Naive thymus-derived CD4-positive, alpha-beta T cell (primary cell): ENCODE data around the gene SLC52A3. TPM values are rescaled to one million over a fixed set of nuclear protein-coding genes. Genes with fewer than 3 reads are reported as not detected.

Source experiments
- ATAC-seq: fragments of 150-1000 bp; cut with Tn5 transposase; 2 replicates; pipeline ENCODE4 v1.10.0; 2021; ENCODE audit warnings: mild to moderate bottlenecking, moderate library complexity
- CTCF ChIA-PET: fragments of 350-600 bp; sonication (Branson Sonifier 250); formaldehyde crosslinking; loops from one replicate; lab custom pipeline; 2021; ENCODE audit warnings: antibody characterized with exemption; lab: Charles Lee
- POLR2A ChIA-PET: fragments of 350-600 bp; sonication (Branson Sonifier 250); formaldehyde crosslinking; loops from one replicate; lab custom pipeline; 2021; ENCODE audit warnings: antibody characterized with exemption, inconsistent platforms; lab: Charles Lee
- DNase-seq, 9 donors: peaks; one replicate each; pipeline versions ENCODE4 v3.0.0 to v3.0.0-alpha.2; 2020 to 2022; ENCODE audit warnings: mixed read lengths in 1 of 9
- H3K27ac ChIP-seq: one replicate; pipeline ENCODE4 v1.7.0; 2013; ENCODE audit warnings: mild to moderate bottlenecking, low read depth, low read length, moderate library complexity
- H3K27me3 ChIP-seq, 2 donors: one replicate each; pipeline ENCODE4 v1.7.0; 2013; ENCODE audit warnings: low read length in 2 of 2, mild to moderate bottlenecking in 2 of 2, moderate library complexity in 2 of 2; ENCODE audit not compliant: control insufficient read depth in 2 of 2, insufficient read depth in 2 of 2
- H3K36me3 ChIP-seq, 3 experiments: 1 replicate in 2 of 3; 2 replicates in 1 of 3; pipeline ENCODE4 v1.7.0; 2013; ENCODE audit warnings: low read length in 3 of 3, mild to moderate bottlenecking in 3 of 3, moderate library complexity in 1 of 3; ENCODE audit not compliant: insufficient read depth in 3 of 3, control insufficient read depth in 2 of 3
- H3K4me1 ChIP-seq, 2 donors: one replicate each; pipeline ENCODE4 v1.7.0; 2013; ENCODE audit warnings: low read length in 2 of 2, mild to moderate bottlenecking in 2 of 2, moderate library complexity in 1 of 2; ENCODE audit not compliant: control insufficient read depth in 2 of 2, insufficient read depth in 2 of 2
- H3K4me3 ChIP-seq: 2 replicates; pipeline ENCODE4 v1.7.0; 2013; ENCODE audit warnings: mild to moderate bottlenecking, low read length
- H3K9me3 ChIP-seq, 3 experiments: 1 replicate in 2 of 3; 2 replicates in 1 of 3; pipeline ENCODE4 v1.7.0; 2013; ENCODE audit warnings: low read length in 3 of 3; ENCODE audit not compliant: control insufficient read depth in 2 of 3
- H3K27ac Mint-ChIP-seq, 9 donors: one replicate each; pipeline ENCODE4 v1.8.0; 2020 to 2022; ENCODE audit warnings: mixed read lengths in 9 of 9, mild to moderate bottlenecking in 8 of 9, moderate library complexity in 5 of 9, inconsistent platforms in 2 of 9
- H3K27me3 Mint-ChIP-seq, 5 donors: one replicate each; pipeline ENCODE4 v1.8.0; 2021 to 2022; ENCODE audit warnings: mixed read lengths in 5 of 5, mild to moderate bottlenecking in 1 of 5
- H3K36me3 Mint-ChIP-seq, 5 donors: one replicate each; pipeline ENCODE4 v1.8.0; 2020 to 2022; ENCODE audit warnings: mixed read lengths in 5 of 5, mild to moderate bottlenecking in 3 of 5, inconsistent platforms in 1 of 5
- H3K4me1 Mint-ChIP-seq, 7 donors: one replicate each; pipeline ENCODE4 v1.8.0; 2020 to 2022; ENCODE audit warnings: mixed read lengths in 7 of 7, mild to moderate bottlenecking in 3 of 7, inconsistent platforms in 1 of 7
- H3K4me3 Mint-ChIP-seq, 10 donors: one replicate each; pipeline ENCODE4 v1.8.0; 2020 to 2022; ENCODE audit warnings: mild to moderate bottlenecking in 10 of 10, mixed read lengths in 10 of 10, moderate library complexity in 6 of 10, inconsistent platforms in 2 of 10
- H3K9me3 Mint-ChIP-seq, 11 donors: one replicate each; pipeline ENCODE4 v1.8.0; 2020 to 2022; ENCODE audit warnings: mixed read lengths in 11 of 11, mild to moderate bottlenecking in 4 of 11, inconsistent platforms in 1 of 11, moderate library complexity in 1 of 11
- intact Hi-C, 2 donors: fragments of 100-400 bp; cut with micrococcal nuclease; formaldehyde crosslinking; loops; one replicate each; pipeline ENCODE4 v1.15.1; 2023
- polyA plus RNA-seq, 2 donors: library from polyadenylated mRNA; unstranded; fragments of 300-500 nt; fragmentation: Illumina TruSeq; gene quantifications; one replicate each; pipeline ENCODE4 v1.2.3, GENCODE V29; 2021
- total RNA-seq, 6 experiments: library from RNA in 5 of 6; stranded (reverse) in 5 of 6; gene quantifications; 1 replicate in 5 of 6; 2 replicates in 1 of 6; pipeline ENCODE4 v1.2.3 and lab custom pipeline; 2021 to 2026

The SLC52A3 gene
- total and polyA plus RNA-seq, 7 experiments from 2014 or later, result not detected

DNA sequence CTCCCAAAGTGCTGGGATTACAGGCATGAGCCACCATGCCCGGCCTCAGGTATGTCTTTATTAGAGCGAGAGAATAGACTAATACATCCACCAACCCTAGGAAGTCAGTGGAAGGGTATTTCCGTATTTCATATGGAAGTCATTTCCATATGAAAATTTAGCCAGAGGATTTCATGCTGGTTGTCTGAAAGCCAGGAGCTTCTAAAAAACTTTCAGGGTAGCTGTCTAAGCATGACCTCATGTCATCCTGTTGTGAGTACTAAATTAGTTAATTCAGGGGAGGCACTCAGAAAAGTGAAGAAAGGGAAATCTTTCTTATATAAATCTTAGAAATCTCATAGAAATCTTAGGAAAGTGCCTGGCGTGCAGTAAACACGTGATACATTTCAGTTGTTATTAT, 16.5 kb downstream of the SLC52A3 start:
- Histone ChIP-seq H3K27ac (no peak overlapping the region), H3K36me3 (no peaks in the 10 kb centered on the region), H3K4me1 (no peaks in the 10 kb centered on the region), H3K27me3 (no peaks in the 10 kb centered on the region), H3K4me3 (no peak overlapping the region), H3K9me3 (no peaks in the 10 kb centered on the region)
- Mint-ChIP-seq H3K4me1 (peaks cover 0 to 22% (median 14%) of the 10 kb centered on the region in 7 donors), H3K27ac (no peak overlapping the region), H3K9me3 (no peaks in the 10 kb centered on the region), H3K27me3 (peaks cover 0 to 15% (median 7%) of the 10 kb centered on the region in 5 donors), H3K36me3 (peaks cover 0 to 3% (median 0%) of the 10 kb centered on the region in 5 donors), H3K4me3 (no peak overlapping the region)
- ATAC-seq (no peak), DNase-seq (no peak)
- CTCF ChIA-PET, result no interaction called here
- POLR2A ChIA-PET, result no interaction called here
- intact Hi-C loops, result no loop called here

DNA sequence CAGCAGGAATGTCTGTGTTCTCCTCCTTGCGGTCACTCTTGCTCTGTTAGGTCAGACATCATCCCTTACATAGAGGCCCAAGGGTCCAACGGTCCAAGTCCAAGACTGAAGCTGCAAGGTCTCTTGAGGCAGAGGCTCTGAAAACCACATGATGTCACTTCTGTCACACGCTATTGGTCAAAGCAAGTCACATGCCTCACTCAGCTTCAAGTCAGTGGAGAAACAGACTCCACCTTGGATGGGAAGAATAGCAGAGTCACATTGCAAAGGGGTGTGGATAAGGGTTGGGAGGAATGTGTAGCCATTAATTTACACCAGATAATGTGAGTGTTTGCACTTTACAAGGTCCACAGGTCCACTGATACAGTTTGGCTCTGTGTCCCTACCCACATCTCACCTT, 17.5 kb downstream of the SLC52A3 start:
- no peak for DNase-seq
- peaks cover 0 to 8% (median 2%) of the 10 kb centered on the region in 11 donors for H3K9me3 Mint-ChIP-seq
- no peak overlapping the region for H3K27ac Mint-ChIP-seq
- peaks cover 0 to 4% (median 0%) of the 10 kb centered on the region in 5 donors for H3K36me3 Mint-ChIP-seq
- Histone ChIP-seq H3K27ac (no peak overlapping the region), H3K9me3 (no peaks in the 10 kb centered on the region), H3K27me3 (no peaks in the 10 kb centered on the region), H3K4me1 (no peaks in the 10 kb centered on the region), H3K4me3 (no peak overlapping the region), H3K36me3 (no peaks in the 10 kb centered on the region)
- peaks cover 0 to 15% (median 7%) of the 10 kb centered on the region in 5 donors for H3K27me3 Mint-ChIP-seq
- CTCF ChIA-PET, result no interaction called here
- intact Hi-C loops, result no loop called here
- peaks cover 0 to 15% (median 10%) of the 10 kb centered on the region in 7 donors for H3K4me1 Mint-ChIP-seq
- POLR2A ChIA-PET, result no interaction called here
- H3K4me3 Mint-ChIP-seq, result no peak overlapping the region
- no peak for ATAC-seq

DNA sequence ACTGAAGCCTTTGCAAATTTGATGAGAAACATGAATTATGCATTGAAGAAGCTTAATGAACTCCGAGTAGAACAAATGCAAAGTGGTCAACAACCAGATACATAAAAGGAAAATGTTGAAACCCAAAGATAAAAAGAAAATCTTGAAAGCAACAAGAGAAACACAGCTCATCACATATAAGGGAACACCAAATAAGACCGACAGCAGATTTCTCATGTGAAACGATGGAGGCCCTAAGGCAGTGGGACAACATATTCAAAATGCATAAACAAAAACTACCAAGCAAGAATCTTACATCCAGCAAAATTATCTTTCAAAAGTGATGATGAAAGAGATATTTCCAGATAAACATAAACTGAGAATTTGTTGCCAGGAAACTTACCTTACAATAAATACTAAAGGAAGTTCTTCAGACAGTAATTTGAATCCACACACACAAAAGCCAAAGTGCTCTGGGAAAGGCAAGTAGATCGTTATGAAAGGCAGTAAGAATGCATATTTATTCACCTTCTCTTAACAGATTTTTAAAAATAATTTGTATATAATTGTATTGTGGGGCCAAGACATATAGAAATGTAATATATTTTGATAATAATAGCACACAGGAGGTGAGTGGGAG, 22.5 kb downstream of the SLC52A3 start:
- no peaks in the 10 kb centered on the region for H3K27me3 ChIP-seq
- DNase-seq (no peak), ATAC-seq (no peak)
- Mint-ChIP-seq H3K9me3 (peaks cover 8 to 33% (median 15%) of the 10 kb centered on the region in 11 donors), H3K27ac (no peak overlapping the region), H3K4me1 (peaks cover 0 to 4% (median 0%) of the 10 kb centered on the region in 7 donors), H3K36me3 (peaks cover 0 to 19% (median 0%) of the 10 kb centered on the region in 5 donors), H3K27me3 (peaks cover 4 to 31% (median 24%) of the 10 kb centered on the region in 5 donors), H3K4me3 (no peak overlapping the region)
- CTCF ChIA-PET, result no interaction called here
- intact Hi-C loops, result no loop called here
- H3K4me1 ChIP-seq, result no peaks in the 10 kb centered on the region
- no peak overlapping the region for H3K4me3 ChIP-seq
- peaks cover 0 to 8% (median 0%) of the 10 kb centered on the region in 3 experiments for H3K9me3 ChIP-seq
- no peak overlapping the region for H3K27ac ChIP-seq
- POLR2A ChIA-PET, result no interaction called here
- H3K36me3 ChIP-seq, result no peaks in the 10 kb centered on the region

DNA sequence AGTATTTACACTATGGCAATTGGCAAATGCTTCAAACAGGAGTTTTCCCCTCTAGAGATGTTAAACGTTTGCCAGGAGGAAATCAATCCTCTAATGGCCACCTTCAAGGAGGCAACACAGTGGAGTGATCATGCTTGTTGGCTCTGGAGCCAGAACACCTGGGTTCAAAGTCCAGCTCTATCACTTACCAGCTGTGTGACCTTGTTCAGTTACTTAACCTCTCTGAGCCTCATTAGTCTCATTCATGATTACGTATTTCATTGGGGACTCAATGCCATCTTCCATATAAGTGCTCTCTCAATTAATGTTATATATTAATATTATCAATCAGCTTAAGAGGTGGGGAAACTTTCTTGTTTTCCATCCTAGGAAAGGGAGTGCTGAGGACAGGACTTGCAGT, 26.1 kb downstream of the SLC52A3 start:
- Histone ChIP-seq H3K9me3 (peaks cover 0 to 8% (median 0%) of the 10 kb centered on the region in 3 experiments), H3K4me3 (no peak overlapping the region), H3K27ac (no peak overlapping the region), H3K27me3 (no peaks in the 10 kb centered on the region), H3K36me3 (no peaks in the 10 kb centered on the region), H3K4me1 (no peaks in the 10 kb centered on the region)
- Mint-ChIP-seq H3K27me3 (peaks cover 4 to 27% (median 22%) of the 10 kb centered on the region in 5 donors), H3K9me3 (peaks cover 8 to 33% (median 15%) of the 10 kb centered on the region in 11 donors), H3K4me3 (no peak overlapping the region), H3K4me1 (peaks cover 0 to 4% (median 0%) of the 10 kb centered on the region in 7 donors), H3K27ac (no peak overlapping the region), H3K36me3 (peaks cover 0 to 16% (median 0%) of the 10 kb centered on the region in 5 donors)
- ChIA-PET POLR2A (no interaction called here), CTCF (no interaction called here)
- intact Hi-C loops, result no loop called here
- ATAC-seq (no peak), DNase-seq (no peak)

DNA sequence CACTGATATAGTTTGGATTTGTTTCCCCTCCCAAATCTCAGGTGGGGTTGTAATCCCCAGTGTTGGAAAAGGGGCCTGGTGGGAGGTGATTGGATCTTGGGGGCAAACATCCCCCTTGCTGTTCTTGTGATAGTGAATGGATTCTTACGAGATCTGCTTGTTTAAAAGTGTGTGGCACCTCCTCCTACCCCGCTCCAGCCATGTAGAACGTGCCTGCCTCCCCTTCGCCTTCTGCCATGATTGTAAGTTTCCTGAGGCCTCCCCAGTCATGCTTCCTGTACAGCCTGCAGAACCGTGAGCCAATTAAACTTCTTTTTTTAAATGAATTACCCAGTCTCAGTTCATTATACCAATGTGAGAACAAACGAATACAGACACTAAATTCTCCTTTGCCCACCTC, 26.7 kb downstream of the SLC52A3 start:
- H3K4me1 ChIP-seq, result no peaks in the 10 kb centered on the region
- Mint-ChIP-seq H3K9me3 (peaks cover 8 to 33% (median 15%) of the 10 kb centered on the region in 11 donors), H3K27ac (no peak overlapping the region), H3K4me3 (no peak overlapping the region), H3K36me3 (peaks cover 0 to 16% (median 0%) of the 10 kb centered on the region in 5 donors), H3K27me3 (peaks cover 4 to 26% (median 22%) of the 10 kb centered on the region in 5 donors), H3K4me1 (peaks cover 0 to 4% (median 0%) of the 10 kb centered on the region in 7 donors)
- no peaks in the 10 kb centered on the region for H3K36me3 ChIP-seq
- CTCF ChIA-PET, result no interaction called here
- peaks cover 0 to 8% (median 0%) of the 10 kb centered on the region in 3 experiments for H3K9me3 ChIP-seq
- no peak overlapping the region for H3K27ac ChIP-seq
- DNase-seq (no peak), ATAC-seq (no peak)
- H3K4me3 ChIP-seq, result no peak overlapping the region
- no peaks in the 10 kb centered on the region for H3K27me3 ChIP-seq
- POLR2A ChIA-PET, result no interaction called here
- intact Hi-C loops, result no loop called here

DNA sequence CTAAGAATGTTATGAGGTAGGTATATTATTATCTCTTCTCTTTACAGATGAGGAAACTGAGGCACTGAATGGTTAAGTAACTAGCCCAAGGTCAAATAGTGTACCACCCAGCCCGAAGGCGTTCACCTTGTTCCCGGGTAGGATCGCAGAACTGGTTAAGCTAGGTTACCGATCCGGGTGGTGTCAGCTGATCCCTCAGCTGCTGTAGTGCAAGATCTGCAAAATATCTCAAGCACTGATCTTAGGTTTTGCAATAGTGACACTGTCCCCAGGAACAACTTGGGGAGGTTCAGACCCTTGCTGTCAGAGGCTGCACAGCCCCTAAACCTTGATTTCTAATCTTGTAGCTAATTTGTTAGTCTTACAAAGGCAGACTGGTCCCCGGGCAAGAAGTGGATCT, 28.1 kb downstream of the SLC52A3 start:
- CTCF ChIA-PET, result no interaction called here
- Mint-ChIP-seq H3K4me3 (no peak overlapping the region), H3K9me3 (peaks cover under 1 to 20% (median 8%) of the 10 kb centered on the region in 11 donors), H3K27ac (no peak overlapping the region), H3K4me1 (peaks cover 0 to 4% (median 0%) of the 10 kb centered on the region in 7 donors), H3K36me3 (peaks cover 0 to 8% (median 0%) of the 10 kb centered on the region in 5 donors), H3K27me3 (peaks cover 5 to 26% (median 22%) of the 10 kb centered on the region in 5 donors)
- ATAC-seq, result no peak
- no peak overlapping the region for H3K27ac ChIP-seq
- DNase-seq, result no peak
- H3K36me3 ChIP-seq, result no peaks in the 10 kb centered on the region
- POLR2A ChIA-PET, result interaction anchor here (0.6 kb wide), 1 partner anchor 335 kb away, joined by 4 read pairs; no protein-coding TSS in a partner anchor
- H3K4me1 ChIP-seq, result no peaks in the 10 kb centered on the region
- H3K4me3 ChIP-seq, result no peak overlapping the region
- no peaks in the 10 kb centered on the region for H3K27me3 ChIP-seq
- H3K9me3 ChIP-seq, result peaks cover 0 to 2% (median 0%) of the 10 kb centered on the region in 3 experiments
- intact Hi-C loops, result no loop called here
